HepG2 (cell line): ENCODE measurements around the gene UBE2D3. TPM values are rescaled to one million over a fixed set of nuclear protein-coding genes. Genes with fewer than 3 reads are reported as not detected.

Experiments
- ATAC-seq: fragments of 200-7000 bp; cut with Tn5 transposase; 3 replicates; pipeline ENCODE4 v1.9.1; 2020; ENCODE audit warnings: mild to moderate bottlenecking, moderate library complexity
- BruUV-seq: library from RNA; stranded (reverse); fragments of 400-500 nt; replicated peaks from 2 replicates; lab custom pipeline; 2021; lab: Mats Ljungman, UMichigan
- CTCF ChIA-PET: fragments of 300-600 bp; formaldehyde crosslinking; extraction: SDS; loops from one replicate; lab custom pipeline; 2021; ENCODE audit warnings: low total read pairs, inconsistent platforms, low intra/inter-chr PET ratio; lab: Yijun Ruan, JAX
- POLR2A ChIA-PET: fragments of 350-600 bp; sonication (Branson Sonifier 250); formaldehyde crosslinking; loops from one replicate; lab custom pipeline; 2020; ENCODE audit warnings: antibody characterized with exemption, inconsistent platforms; lab: Yijun Ruan, JAX
- DNase-seq: peaks from one replicate; pipeline ENCODE4 v3.0.0-alpha.2; 2015; ENCODE audit warnings: low spot score
- FAIRE-seq: peaks from 3 replicates; lab custom pipeline; 2011; peaks lifted over from hg19 to GRCh38; lab: Jason Lieb, UNC
- H2AFZ ChIP-seq: one replicate; pipeline ENCODE4 v1.6.1; 2011; ENCODE audit warnings: low read length, inconsistent platforms
- H3K27ac ChIP-seq: fragments of 300-600 bp; 3 replicates; pipeline ENCODE4 v1.8.0; 2011; ENCODE audit warnings: mixed run types, mild to moderate bottlenecking, mixed read lengths, low read length, inconsistent platforms; ENCODE audit not compliant: insufficient read depth; ENCODE audit errors: extremely low read length
- H3K27me3 ChIP-seq, 2 experiments: fragments of 200-600 bp in 1 of 2; 2 replicates in 1 of 2; 3 replicates in 1 of 2; pipeline versions ENCODE4 v1.6.0 to v1.8.0; 2011; ENCODE audit warnings: low read length in 2 of 2, mild to moderate bottlenecking in 2 of 2, moderate library complexity in 2 of 2, inconsistent platforms in 1 of 2; ENCODE audit not compliant: insufficient read depth in 2 of 2, control insufficient read depth in 1 of 2
- H3K36me3 ChIP-seq, 2 experiments: fragments of 200-600 bp in 1 of 2; replicated peaks in 1 of 2; 2 replicates in 1 of 2; 3 replicates in 1 of 2; pipeline versions ENCODE4 v1.5.1 to v1.8.0; 2011; ENCODE audit warnings: low read length in 2 of 2, inconsistent platforms in 1 of 2; ENCODE audit not compliant: insufficient read depth in 2 of 2, control insufficient read depth in 1 of 2
- H3K4me1 ChIP-seq: 2 replicates; pipeline ENCODE4 v1.5.1; 2012; ENCODE audit warnings: low read length, inconsistent platforms; ENCODE audit not compliant: insufficient read depth
- H3K4me2 ChIP-seq: 2 replicates; pipeline ENCODE4 v1.6.0; 2011; ENCODE audit warnings: low read depth, low read length, inconsistent platforms
- H3K4me3 ChIP-seq, 3 experiments: fragments of 200-600 bp in 1 of 3; sonication (generic), shearing (Covaris generic) in 1 of 3; replicated peaks in 1 of 3; 2 replicates each; pipeline ENCODE4 v1.5.1; 2011 to 2016; ENCODE audit warnings: low read length in 3 of 3, inconsistent platforms in 2 of 3, low read depth in 2 of 3, mild to moderate bottlenecking in 2 of 3, control low read depth in 1 of 3, mixed read lengths in 1 of 3; ENCODE audit not compliant: insufficient read depth in 1 of 3
- H3K79me2 ChIP-seq: one replicate; pipeline ENCODE4 v1.6.1; 2011; ENCODE audit warnings: low read length, inconsistent platforms; ENCODE audit not compliant: insufficient read depth
- H3K9ac ChIP-seq: 2 replicates; pipeline ENCODE4 v1.6.0; 2011; ENCODE audit warnings: mild to moderate bottlenecking, low read depth, low read length, inconsistent platforms; ENCODE audit not compliant: insufficient read depth
- H3K9me3 ChIP-seq: 2 replicates; pipeline ENCODE4 v1.5.1; 2012; ENCODE audit warnings: mild to moderate bottlenecking, low read length
- H4K20me1 ChIP-seq: 2 replicates; pipeline ENCODE4 v1.6.0; 2011; ENCODE audit warnings: inconsistent platforms, mild to moderate bottlenecking, low read length, moderate library complexity; ENCODE audit not compliant: insufficient read depth
- GTF2F1 ChIP-seq: fragments of 150-350 bp; IDR thresholded peaks from 2 replicates; pipeline ENCODE4 v1.6.1; 2014; ENCODE audit warnings: low read length
- HES4 ChIP-seq: sonication (generic); formaldehyde crosslinking; IDR thresholded peaks from 2 replicates; pipeline ENCODE4 v1.9.0; 2021; ENCODE audit warnings: mild to moderate bottlenecking, missing genetic modification reagents, borderline replicate concordance
- PPARG ChIP-seq: conservative IDR thresholded peaks from 2 replicates; pipeline ENCODE4 v1.6.1; 2016; ENCODE audit warnings: missing biosample characterization, missing genetic modification reagents
- RFX5 ChIP-seq: IDR thresholded peaks from 2 replicates; pipeline ENCODE4 v1.6.1; 2011; ENCODE audit warnings: low read depth, low read length, improper control_type of control experiment
- WGBS: methylation state at CpG from one replicate; pipeline ENCODE4 v1.1.6; 2017; ENCODE audit warnings: low lambda C conversion rate; 5-methylcytosine and 5-hydroxymethylcytosine counted together
- in situ Hi-C: cut with HindIII; loops from 2 replicates; pipeline ENCODE4 v1.10.0; 2017; ENCODE audit warnings: low pct_unique_long_range_greater_than_20kb; ENCODE audit not compliant: extremely low pct_ligation_motif_present
- intact Hi-C: fragments of 100-400 bp; cut with micrococcal nuclease; formaldehyde crosslinking; loops from one replicate; pipeline ENCODE4 v1.10.0; 2022; ENCODE audit not compliant: unreplicated experiment
- polyA plus RNA-seq, 8 experiments: library from polyadenylated mRNA; depleted of rRNA in 3 of 8; stranded (reverse) in 7 of 8; unstranded in 1 of 8; fragments of >200 nt; fragmentation: Illumina TruSeq in 4 of 8; extraction: Trizol in 4 of 8; gene quantifications; 2 replicates each; pipeline versions ENCODE4 v1.2.1 to v1.2.3, GENCODE V29; 2011 to 2016; ENCODE audit warnings: low read depth in 4 of 8, missing spikeins in 1 of 8, mixed read lengths in 1 of 8; ENCODE audit not compliant: insufficient read depth in 1 of 8
- total RNA-seq, 5 experiments: library from RNA; depleted of rRNA; stranded (reverse); fragments of >200 nt; fragmentation: Illumina TruSeq; extraction: Trizol; gene quantifications; 2 replicates each; pipeline ENCODE4 v1.2.3, GENCODE V29; 2016; ENCODE audit warnings: low read depth in 1 of 5
- TF ChIP-seq, protein P1 (sequence below): sonication (generic); formaldehyde crosslinking; IDR thresholded peaks from 2 replicates; pipeline ENCODE4 v1.4.0; 2020; ENCODE audit warnings: mild to moderate bottlenecking, low read depth, missing genetic modification reagents
- TF ChIP-seq, protein P2 (sequence below): sonication (generic); formaldehyde crosslinking; IDR thresholded peaks from 2 replicates; pipeline ENCODE4 v1.4.0; 2020; ENCODE audit warnings: low read depth, mild to moderate bottlenecking, missing genetic modification reagents
- TF ChIP-seq, protein P3 (sequence below): sonication (generic); formaldehyde crosslinking; IDR thresholded peaks from 2 replicates; pipeline ENCODE4 v1.4.0; 2020; ENCODE audit warnings: missing genetic modification reagents

The UBE2D3 gene
- total and polyA plus RNA-seq, 2 of the 13 experiments (the other 11 are each of a cell fraction or from before 2014, with no cell fraction given): 224 to 293 TPM

DNA sequence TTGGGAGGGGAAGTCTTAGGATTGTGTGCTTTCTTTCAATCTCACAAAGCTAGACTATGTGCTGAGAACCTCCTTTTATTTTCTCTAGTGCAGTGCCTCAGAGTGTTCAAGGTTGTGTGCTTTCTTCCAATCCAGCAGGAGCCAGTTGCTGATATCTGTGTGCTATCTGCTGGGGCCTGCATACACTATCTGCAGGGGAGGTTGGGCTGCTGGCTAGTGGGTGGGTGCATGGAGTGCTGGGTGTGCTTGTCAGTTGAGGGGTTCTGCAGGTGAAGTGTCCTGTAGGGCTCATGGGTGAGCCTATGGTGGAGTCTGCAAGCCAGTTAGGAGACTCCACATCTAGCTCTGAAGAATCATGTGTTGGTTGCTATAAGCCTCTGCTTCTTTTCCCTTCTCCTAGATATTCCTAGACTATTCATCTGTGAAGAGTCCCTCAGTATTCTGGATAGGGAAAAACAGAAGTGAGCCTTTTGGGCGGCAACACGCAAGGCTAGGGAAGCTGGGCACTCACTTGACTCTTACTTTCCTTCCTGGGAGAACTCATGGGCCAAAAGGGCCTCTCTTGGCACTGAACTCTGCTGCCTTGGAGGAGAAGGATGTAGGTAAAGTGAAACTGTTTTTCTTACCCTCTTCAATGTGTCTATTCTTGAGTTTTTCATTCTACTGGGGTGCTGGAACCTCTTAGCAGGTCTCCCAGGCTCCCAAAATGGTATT, 33.4 kb upstream of the UBE2D3 start (continued):
- TF ChIP-seq, protein P1, sequence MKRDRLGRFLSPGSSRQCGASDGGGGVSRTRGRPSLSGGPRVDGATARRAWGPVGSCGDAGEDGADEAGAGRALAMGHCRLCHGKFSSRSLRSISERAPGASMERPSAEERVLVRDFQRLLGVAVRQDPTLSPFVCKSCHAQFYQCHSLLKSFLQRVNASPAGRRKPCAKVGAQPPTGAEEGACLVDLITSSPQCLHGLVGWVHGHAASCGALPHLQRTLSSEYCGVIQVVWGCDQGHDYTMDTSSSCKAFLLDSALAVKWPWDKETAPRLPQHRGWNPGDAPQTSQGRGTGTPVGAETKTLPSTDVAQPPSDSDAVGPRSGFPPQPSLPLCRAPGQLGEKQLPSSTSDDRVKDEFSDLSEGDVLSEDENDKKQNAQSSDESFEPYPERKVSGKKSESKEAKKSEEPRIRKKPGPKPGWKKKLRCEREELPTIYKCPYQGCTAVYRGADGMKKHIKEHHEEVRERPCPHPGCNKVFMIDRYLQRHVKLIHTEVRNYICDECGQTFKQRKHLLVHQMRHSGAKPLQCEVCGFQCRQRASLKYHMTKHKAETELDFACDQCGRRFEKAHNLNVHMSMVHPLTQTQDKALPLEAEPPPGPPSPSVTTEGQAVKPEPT (CRISPR knock-in tag): no peak
- TF ChIP-seq PPARG (no peak), GTF2F1 (no peak), HES4 (CRISPR knock-in tag) (no peak)
- TF ChIP-seq, protein P2, sequence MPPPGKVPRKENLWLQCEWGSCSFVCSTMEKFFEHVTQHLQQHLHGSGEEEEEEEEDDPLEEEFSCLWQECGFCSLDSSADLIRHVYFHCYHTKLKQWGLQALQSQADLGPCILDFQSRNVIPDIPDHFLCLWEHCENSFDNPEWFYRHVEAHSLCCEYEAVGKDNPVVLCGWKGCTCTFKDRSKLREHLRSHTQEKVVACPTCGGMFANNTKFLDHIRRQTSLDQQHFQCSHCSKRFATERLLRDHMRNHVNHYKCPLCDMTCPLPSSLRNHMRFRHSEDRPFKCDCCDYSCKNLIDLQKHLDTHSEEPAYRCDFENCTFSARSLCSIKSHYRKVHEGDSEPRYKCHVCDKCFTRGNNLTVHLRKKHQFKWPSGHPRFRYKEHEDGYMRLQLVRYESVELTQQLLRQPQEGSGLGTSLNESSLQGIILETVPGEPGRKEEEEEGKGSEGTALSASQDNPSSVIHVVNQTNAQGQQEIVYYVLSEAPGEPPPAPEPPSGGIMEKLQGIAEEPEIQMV: no peak
- TF ChIP-seq, all 625 proteins: peak for 0

DNA sequence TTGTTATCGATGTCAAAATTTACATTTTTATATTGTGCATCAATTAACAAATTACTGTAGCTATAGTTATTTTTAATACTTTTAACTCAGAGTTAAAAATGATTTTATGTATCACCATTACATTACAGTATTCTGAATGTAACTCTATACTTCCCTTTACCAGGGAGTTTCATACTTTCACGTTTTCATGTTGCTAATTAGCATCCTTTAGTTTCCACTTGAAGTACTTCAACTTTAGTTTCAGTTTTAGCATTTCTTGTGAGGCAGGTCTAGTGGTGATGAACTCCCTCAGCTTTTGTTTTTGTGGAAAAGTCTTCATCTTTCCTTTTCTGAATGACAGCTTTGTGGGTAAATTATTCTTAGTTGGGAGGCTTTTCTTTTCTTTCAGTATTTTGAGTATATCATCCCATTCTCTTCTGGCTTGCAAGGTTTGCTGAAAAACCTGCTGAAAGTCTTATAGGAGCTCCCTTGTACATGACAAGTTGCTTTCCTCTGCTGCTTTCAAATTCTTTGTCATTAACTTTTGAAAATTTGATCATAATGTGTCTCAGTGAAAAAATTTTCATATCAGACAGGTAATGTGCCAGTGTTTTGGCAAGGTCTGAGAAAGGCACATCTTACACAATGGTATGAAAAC, 31.6 kb upstream of the UBE2D3 start:
- Histone ChIP-seq H3K4me2 (no peak overlapping the region), H4K20me1 (no peaks in the 10 kb centered on the region), H3K4me1 (no peaks in the 10 kb centered on the region), H3K4me3 (no peak overlapping the region), H3K36me3 (no peaks in the 10 kb centered on the region; a peak in 1 of 5 replicates), H3K9ac (no peak overlapping the region), H3K9me3 (peaks cover 10% of the 10 kb centered on the region; the same call in 1 of the 2 replicates), H3K27ac (no peak overlapping the region), H3K79me2 (peaks cover 3% of the 10 kb centered on the region), H3K27me3 (no peaks in the 10 kb centered on the region), H2AFZ (no peak overlapping the region)
- DNase-seq (no peak), ATAC-seq (no peak), FAIRE-seq (no peak)
- no peak for TF ChIP-seq RFX5
- TF ChIP-seq, protein P3, sequence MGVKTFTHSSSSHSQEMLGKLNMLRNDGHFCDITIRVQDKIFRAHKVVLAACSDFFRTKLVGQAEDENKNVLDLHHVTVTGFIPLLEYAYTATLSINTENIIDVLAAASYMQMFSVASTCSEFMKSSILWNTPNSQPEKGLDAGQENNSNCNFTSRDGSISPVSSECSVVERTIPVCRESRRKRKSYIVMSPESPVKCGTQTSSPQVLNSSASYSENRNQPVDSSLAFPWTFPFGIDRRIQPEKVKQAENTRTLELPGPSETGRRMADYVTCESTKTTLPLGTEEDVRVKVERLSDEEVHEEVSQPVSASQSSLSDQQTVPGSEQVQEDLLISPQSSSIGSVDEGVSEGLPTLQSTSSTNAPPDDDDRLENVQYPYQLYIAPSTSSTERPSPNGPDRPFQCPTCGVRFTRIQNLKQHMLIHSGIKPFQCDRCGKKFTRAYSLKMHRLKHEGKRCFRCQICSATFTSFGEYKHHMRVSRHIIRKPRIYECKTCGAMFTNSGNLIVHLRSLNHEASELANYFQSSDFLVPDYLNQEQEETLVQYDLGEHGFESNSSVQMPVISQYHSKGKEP (CRISPR knock-in tag): no peak
- ChIA-PET CTCF (no interaction called here), POLR2A (no interaction called here)
- intact Hi-C loops (no loop called here), in situ Hi-C loops (no loop called here)
- BruUV-seq: no TSS peak
- WGBS: 97% methylated on average over 2 of the region's 2 CpGs
